HEK293 (cell line): ENCODE measurements around the gene TRAPPC2L.

Experiments used
- BCL11B ChIP-seq: fragments of 450-650 bp; formaldehyde crosslinking; IDR thresholded peaks from 2 replicates; pipeline ENCODE4 v1.5.1; 2016; ENCODE audit warnings: low read depth, missing biosample characterization, missing genetic modification characterization
- FEZF1 ChIP-seq: fragments of 450-650 bp; formaldehyde crosslinking; IDR thresholded peaks from 2 replicates; pipeline ENCODE4 v1.5.1; 2016; ENCODE audit warnings: missing biosample characterization, missing genetic modification characterization
- HOXD13 ChIP-seq: sonication (generic); formaldehyde crosslinking; IDR thresholded peaks from 2 replicates; pipeline ENCODE4 v1.8.0; 2022; ENCODE audit warnings: missing genetic modification reagents, borderline replicate concordance
- KLF17 ChIP-seq: fragments of 450-650 bp; formaldehyde crosslinking; IDR thresholded peaks from 2 replicates; pipeline ENCODE4 v1.5.1; 2016; ENCODE audit warnings: missing biosample characterization, missing genetic modification characterization
- KLF9 ChIP-seq: fragments of 450-650 bp; formaldehyde crosslinking; IDR thresholded peaks from 2 replicates; pipeline ENCODE4 v1.5.1; 2016; ENCODE audit warnings: missing biosample characterization, missing genetic modification characterization, low read depth
- MZF1 ChIP-seq: fragments of 450-650 bp; formaldehyde crosslinking; IDR thresholded peaks from 2 replicates; pipeline ENCODE4 v1.5.1; 2017; ENCODE audit warnings: missing biosample characterization, missing genetic modification characterization, borderline replicate concordance
- PATZ1 ChIP-seq: fragments of 450-650 bp; formaldehyde crosslinking; IDR thresholded peaks from 2 replicates; pipeline ENCODE4 v1.5.1; 2016; ENCODE audit warnings: missing biosample characterization, missing genetic modification characterization
- SP3 ChIP-seq: fragments of 450-650 bp; formaldehyde crosslinking; IDR thresholded peaks from 2 replicates; pipeline ENCODE4 v1.5.1; 2016; ENCODE audit warnings: missing biosample characterization, missing genetic modification characterization
- YY2 ChIP-seq: fragments of 450-650 bp; formaldehyde crosslinking; IDR thresholded peaks from 2 replicates; pipeline ENCODE4 v1.5.1; 2016; ENCODE audit warnings: missing biosample characterization, missing genetic modification characterization
- ZBTB20 ChIP-seq: fragments of 450-650 bp; formaldehyde crosslinking; IDR thresholded peaks from 2 replicates; pipeline ENCODE4 v1.5.1; 2016; ENCODE audit warnings: missing biosample characterization, missing genetic modification characterization
- ZEB2 ChIP-seq: fragments of 450-650 bp; formaldehyde crosslinking; IDR thresholded peaks from 2 replicates; pipeline ENCODE4 v1.5.1; 2016; ENCODE audit warnings: missing biosample characterization, missing genetic modification characterization
- ZFHX2 ChIP-seq: fragments of 450-650 bp; formaldehyde crosslinking; conservative IDR thresholded peaks from 2 replicates; pipeline ENCODE4 v1.5.1; 2016; ENCODE audit warnings: missing biosample characterization, missing genetic modification characterization
- ZFP69B ChIP-seq: fragments of 450-650 bp; formaldehyde crosslinking; IDR thresholded peaks from 2 replicates; pipeline ENCODE4 v1.5.1; 2016; ENCODE audit warnings: missing biosample characterization, missing genetic modification characterization
- ZNF112 ChIP-seq: fragments of 450-650 bp; formaldehyde crosslinking; IDR thresholded peaks from 2 replicates; pipeline ENCODE4 v1.5.0; 2017; ENCODE audit warnings: missing biosample characterization, missing genetic modification characterization
- ZNF2 ChIP-seq: fragments of 450-650 bp; formaldehyde crosslinking; IDR thresholded peaks from 2 replicates; pipeline ENCODE4 v1.5.1; 2016; ENCODE audit warnings: missing biosample characterization, missing genetic modification characterization
- ZNF324 ChIP-seq: fragments of 450-650 bp; formaldehyde crosslinking; IDR thresholded peaks from 2 replicates; pipeline ENCODE4 v1.5.1; 2016; ENCODE audit warnings: missing biosample characterization, missing genetic modification characterization
- ZNF335 ChIP-seq: fragments of 450-650 bp; formaldehyde crosslinking; conservative IDR thresholded peaks from 2 replicates; pipeline ENCODE4 v1.5.1; 2016; ENCODE audit warnings: missing biosample characterization, missing genetic modification characterization
- ZNF341 ChIP-seq: fragments of 450-650 bp; formaldehyde crosslinking; IDR thresholded peaks from 2 replicates; pipeline ENCODE4; 2016; ENCODE audit warnings: low read depth, missing biosample characterization, missing genetic modification characterization
- ZNF350 ChIP-seq: fragments of 450-650 bp; formaldehyde crosslinking; IDR thresholded peaks from 2 replicates; pipeline ENCODE4 v1.5.0; 2017; ENCODE audit warnings: missing biosample characterization, mild to moderate bottlenecking, missing genetic modification characterization
- ZNF354C ChIP-seq: fragments of 450-650 bp; formaldehyde crosslinking; IDR thresholded peaks from 2 replicates; pipeline ENCODE4 v1.5.1; 2016; ENCODE audit warnings: missing biosample characterization, missing genetic modification characterization, low read depth, borderline replicate concordance
- ZNF585B ChIP-seq: fragments of 450-650 bp; formaldehyde crosslinking; IDR thresholded peaks from 2 replicates; pipeline ENCODE4 v1.5.1; 2016; ENCODE audit warnings: missing biosample characterization, missing genetic modification characterization
- ZNF830 ChIP-seq: fragments of 450-650 bp; IDR thresholded peaks from 2 replicates; pipeline ENCODE4 v1.5.0; 2018; ENCODE audit warnings: missing biosample characterization, missing genetic modification characterization, low read depth, mild to moderate bottlenecking, moderate library complexity
- TF ChIP-seq, protein P1 (sequence below): fragments of 450-650 bp; formaldehyde crosslinking; IDR thresholded peaks from 2 replicates; pipeline ENCODE4 v1.5.1; 2017; ENCODE audit warnings: missing biosample characterization, missing genetic modification characterization
- TF ChIP-seq, protein P2 (sequence below): fragments of 450-650 bp; formaldehyde crosslinking; IDR thresholded peaks from 2 replicates; pipeline ENCODE4 v1.5.1; 2017; ENCODE audit warnings: missing biosample characterization, missing genetic modification characterization

Gene TRAPPC2L

DNA sequence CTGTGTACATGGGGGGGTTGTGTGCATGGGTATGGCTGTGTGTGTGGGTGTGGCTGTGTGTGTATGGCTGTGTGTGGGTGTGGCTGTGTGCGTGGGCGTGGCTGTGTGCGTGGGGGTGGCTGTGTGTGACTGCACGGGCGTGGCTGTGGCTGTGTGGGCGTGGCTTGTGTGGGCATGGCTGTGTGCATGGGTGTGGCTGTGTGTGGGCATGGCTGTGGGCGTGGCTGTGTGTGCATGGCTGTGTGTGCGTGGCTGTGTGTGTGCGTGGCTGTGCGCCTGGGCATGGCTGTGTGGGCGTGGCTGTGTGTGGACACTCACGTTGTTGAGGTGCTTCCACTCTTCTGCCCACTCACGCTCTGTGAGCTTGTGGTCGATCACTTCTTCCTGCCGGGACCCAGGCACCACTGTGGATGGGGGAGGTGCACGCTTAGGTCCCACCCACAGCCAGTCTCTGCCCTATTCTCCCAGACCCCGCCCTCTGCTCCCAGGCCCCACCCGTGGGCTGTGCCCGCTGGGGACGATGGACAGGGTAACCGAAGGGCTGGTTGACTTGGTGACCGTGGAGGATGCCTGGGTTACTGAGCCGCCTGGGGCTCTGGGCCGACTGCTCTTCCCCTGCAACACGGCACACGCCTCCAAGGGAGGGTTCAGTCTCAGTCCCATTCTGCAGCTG lies 25.6 kb downstream of the TRAPPC2L start (continued):
- TF ChIP-seq PATZ1 (peak; percentile 70; the same call in 1 of the 2 replicates), ZNF112 (tag by site-specific recombination) (0 out of 2 replicates have a peak, but pooled peaks have one; percentile 13), ZBTB20 (tag by site-specific recombination) (no peak), ZFHX2 (peak; percentile 100), ZNF354C (no peak), ZNF324 (tag by site-specific recombination) (no peak), ZNF2 (peak; percentile 14; the same call in 1 of the 2 replicates), ZEB2 (tag by site-specific recombination) (no peak), FEZF1 (tag by site-specific recombination) (no peak), MZF1 (no peak), ZNF830 (tag by site-specific recombination) (no peak), ZNF335 (tag by site-specific recombination) (no peak), BCL11B (tag by site-specific recombination) (no peak), HOXD13 (CRISPR knock-in tag) (no peak), KLF9 (tag by site-specific recombination) (peak; percentile 100), SP3 (peak; percentile 65), ZNF350 (tag by site-specific recombination) (no peak), KLF17 (tag by site-specific recombination) (peak; percentile 100), ZNF341 (no peak), YY2 (tag by site-specific recombination) (peak; percentile 81), ZFP69B (tag by site-specific recombination) (no peak), ZNF585B (tag by site-specific recombination) (no peak)
- TF ChIP-seq, protein P1, sequence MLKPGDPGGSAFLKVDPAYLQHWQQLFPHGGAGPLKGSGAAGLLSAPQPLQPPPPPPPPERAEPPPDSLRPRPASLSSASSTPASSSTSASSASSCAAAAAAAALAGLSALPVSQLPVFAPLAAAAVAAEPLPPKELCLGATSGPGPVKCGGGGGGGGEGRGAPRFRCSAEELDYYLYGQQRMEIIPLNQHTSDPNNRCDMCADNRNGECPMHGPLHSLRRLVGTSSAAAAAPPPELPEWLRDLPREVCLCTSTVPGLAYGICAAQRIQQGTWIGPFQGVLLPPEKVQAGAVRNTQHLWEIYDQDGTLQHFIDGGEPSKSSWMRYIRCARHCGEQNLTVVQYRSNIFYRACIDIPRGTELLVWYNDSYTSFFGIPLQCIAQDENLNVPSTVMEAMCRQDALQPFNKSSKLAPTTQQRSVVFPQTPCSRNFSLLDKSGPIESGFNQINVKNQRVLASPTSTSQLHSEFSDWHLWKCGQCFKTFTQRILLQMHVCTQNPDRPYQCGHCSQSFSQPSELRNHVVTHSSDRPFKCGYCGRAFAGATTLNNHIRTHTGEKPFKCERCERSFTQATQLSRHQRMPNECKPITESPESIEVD (tag by site-specific recombination), result no peak
- TF ChIP-seq, protein P2, sequence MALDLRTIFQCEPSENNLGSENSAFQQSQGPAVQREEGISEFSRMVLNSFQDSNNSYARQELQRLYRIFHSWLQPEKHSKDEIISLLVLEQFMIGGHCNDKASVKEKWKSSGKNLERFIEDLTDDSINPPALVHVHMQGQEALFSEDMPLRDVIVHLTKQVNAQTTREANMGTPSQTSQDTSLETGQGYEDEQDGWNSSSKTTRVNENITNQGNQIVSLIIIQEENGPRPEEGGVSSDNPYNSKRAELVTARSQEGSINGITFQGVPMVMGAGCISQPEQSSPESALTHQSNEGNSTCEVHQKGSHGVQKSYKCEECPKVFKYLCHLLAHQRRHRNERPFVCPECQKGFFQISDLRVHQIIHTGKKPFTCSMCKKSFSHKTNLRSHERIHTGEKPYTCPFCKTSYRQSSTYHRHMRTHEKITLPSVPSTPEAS, result peak; percentile 86
